ENCODE results near the gene KRCC1.
"Not testable (repeated sequence)": the region's sequence is repeated elsewhere in the genome, so short reads cannot be mapped to it uniquely, and the experiment has no call there.

DNA sequence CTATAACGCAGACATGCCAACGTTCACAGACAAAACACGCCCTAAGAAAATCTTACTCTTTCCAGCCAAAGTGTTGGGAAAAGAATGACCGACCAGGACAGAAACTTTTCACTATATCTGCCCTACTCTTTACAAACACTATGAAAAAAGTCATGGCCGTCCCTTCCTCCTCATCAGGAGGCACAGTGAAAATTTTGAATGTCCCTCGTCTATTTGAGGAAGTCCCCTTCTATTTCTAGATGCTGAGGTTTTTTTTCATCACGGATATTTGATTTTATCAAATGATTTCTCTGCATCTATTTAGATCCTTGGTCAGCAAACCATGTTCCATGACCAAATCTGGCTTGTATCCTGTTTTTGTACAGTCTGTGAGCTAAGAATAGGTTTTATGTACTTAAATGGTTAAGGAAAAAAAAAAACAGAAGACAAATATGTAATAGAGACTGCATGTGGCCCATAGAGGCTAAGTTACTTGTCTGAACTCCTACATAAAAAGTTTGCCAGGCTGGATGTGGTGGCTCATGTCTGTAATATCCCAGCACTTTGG, 61.2 kb downstream of the KRCC1 start:
- TF ChIP-seq, protein P1, sequence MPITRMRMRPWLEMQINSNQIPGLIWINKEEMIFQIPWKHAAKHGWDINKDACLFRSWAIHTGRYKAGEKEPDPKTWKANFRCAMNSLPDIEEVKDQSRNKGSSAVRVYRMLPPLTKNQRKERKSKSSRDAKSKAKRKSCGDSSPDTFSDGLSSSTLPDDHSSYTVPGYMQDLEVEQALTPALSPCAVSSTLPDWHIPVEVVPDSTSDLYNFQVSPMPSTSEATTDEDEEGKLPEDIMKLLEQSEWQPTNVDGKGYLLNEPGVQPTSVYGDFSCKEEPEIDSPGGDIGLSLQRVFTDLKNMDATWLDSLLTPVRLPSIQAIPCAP (CRISPR knock-in tag; IDR thresholded peaks at IDR 0.05; ENCODE audit: borderline replicate concordance): not testable (repeated sequence)
- TF ChIP-seq SRSF9 (IDR thresholded peaks at IDR 0.05; ENCODE audit: borderline replicate concordance, low read depth, low read length); RFX7 (CRISPR knock-in tag; IDR thresholded peaks at IDR 0.05): not testable (repeated sequence)
